Measurements from ENCODE around the gene GSN. TPM values are rescaled to one million over a fixed set of nuclear protein-coding genes. Genes with fewer than 3 reads are reported as not detected.

Gene GSN
- total RNA-seq, 1 donor from 2014 or later, result 360 TPM

GRCh38 chr9:121372239-121373010, 104.5 kb downstream of the GSN start:
- DNase-seq, result peak; percentile 55

GRCh38 chr9:121373011-121373729, 105.2 kb downstream of the GSN start:
- DNase-seq, result peak; percentile 92

GRCh38 chr9:121376214-121376830, 108.4 kb downstream of the GSN start:
- no peak for DNase-seq

GRCh38 chr9:121380846-121381245, 112.9 kb downstream of the GSN start:
- DNase-seq, result no peak

Other genes starting within 250 kb of the GSN start
- gene C5, start 217.9 kb upstream of the GSN start, total RNA-seq, result 10.3 TPM
- 21.6 TPM for gene CNTRL, start 193.2 kb upstream of the GSN start, total RNA-seq
- 50.6 TPM for gene RAB14, start 66.3 kb upstream of the GSN start, total RNA-seq
- 139 TPM for gene STOM, start 102.1 kb downstream of the GSN start, total RNA-seq
- 9.6 TPM for gene GGTA1, start 231.7 kb downstream of the GSN start, total RNA-seq